Sigmoid colon (tissue), 4 donors: ENCODE data around the gene PIK3CD.

ENCODE experiments used
- EP300 ChIP-seq, 4 donors: sonication (generic); formaldehyde crosslinking; IDR thresholded peaks; one replicate each; pipeline ENCODE4 v1.6.1; 2017; ENCODE audit warnings: antibody characterized with exemption in 4 of 4
- POLR2A ChIP-seq, 2 donors: fragments of 450-650 bp; IDR thresholded peaks; one replicate each; pipeline ENCODE4 v1.6.1; 2016; ENCODE audit warnings: antibody characterized with exemption in 2 of 2, mild to moderate bottlenecking in 2 of 2, moderate library complexity in 2 of 2
- TF ChIP-seq, protein P1 (sequence below), 4 experiments: fragments of 450-650 bp in 3 of 4; fragments of 200-600 bp in 1 of 4; IDR thresholded peaks; one replicate each; pipeline ENCODE4 v1.5.1; 2016 to 2019; ENCODE audit warnings: antibody characterized with exemption in 4 of 4, mild to moderate bottlenecking in 3 of 4, moderate library complexity in 2 of 4

DNA sequence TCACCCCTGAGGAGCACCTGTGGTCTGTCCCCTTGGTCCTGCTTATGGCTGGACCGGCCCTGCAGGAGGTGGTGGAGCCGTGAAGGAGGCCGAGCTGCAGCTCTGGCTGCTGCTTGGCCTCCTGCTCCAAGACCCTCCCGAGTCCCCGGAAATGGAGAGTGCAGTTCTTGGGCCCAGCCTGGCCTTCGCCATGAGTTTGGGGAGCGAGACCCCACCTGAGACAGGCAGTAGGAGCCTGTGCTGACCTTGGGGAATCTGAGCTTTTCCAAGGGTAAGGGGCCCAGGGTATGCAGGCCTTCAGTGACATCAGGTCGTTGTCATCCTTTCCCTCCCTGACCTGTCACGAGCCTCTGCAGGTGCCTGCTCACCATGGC is 48.8 kb upstream of the PIK3CD start:
- TF ChIP-seq, protein P1, sequence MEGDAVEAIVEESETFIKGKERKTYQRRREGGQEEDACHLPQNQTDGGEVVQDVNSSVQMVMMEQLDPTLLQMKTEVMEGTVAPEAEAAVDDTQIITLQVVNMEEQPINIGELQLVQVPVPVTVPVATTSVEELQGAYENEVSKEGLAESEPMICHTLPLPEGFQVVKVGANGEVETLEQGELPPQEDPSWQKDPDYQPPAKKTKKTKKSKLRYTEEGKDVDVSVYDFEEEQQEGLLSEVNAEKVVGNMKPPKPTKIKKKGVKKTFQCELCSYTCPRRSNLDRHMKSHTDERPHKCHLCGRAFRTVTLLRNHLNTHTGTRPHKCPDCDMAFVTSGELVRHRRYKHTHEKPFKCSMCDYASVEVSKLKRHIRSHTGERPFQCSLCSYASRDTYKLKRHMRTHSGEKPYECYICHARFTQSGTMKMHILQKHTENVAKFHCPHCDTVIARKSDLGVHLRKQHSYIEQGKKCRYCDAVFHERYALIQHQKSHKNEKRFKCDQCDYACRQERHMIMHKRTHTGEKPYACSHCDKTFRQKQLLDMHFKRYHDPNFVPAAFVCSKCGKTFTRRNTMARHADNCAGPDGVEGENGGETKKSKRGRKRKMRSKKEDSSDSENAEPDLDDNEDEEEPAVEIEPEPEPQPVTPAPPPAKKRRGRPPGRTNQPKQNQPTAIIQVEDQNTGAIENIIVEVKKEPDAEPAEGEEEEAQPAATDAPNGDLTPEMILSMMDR (IDR thresholded peaks at IDR 0.05), result no peak
- TF ChIP-seq POLR2A (IDR thresholded peaks at IDR 0.05) (no peak), EP300 (IDR thresholded peaks at IDR 0.05) (no peak)
